Endothelial cell of umbilical vein (primary cell): ENCODE results near the gene ACOX1. TPM values are rescaled to one million over a fixed set of nuclear protein-coding genes. Genes with fewer than 3 reads are reported as not detected.

Experiments used
- BruUV-seq: library from RNA; stranded (reverse); fragments of 400-500 nt; replicated peaks from 2 replicates; lab custom pipeline; 2021; lab: Mats Ljungman, UMichigan
- CTCF ChIA-PET: fragments of 300-600, 350-600 bp; sonication (Branson Sonifier 250); formaldehyde crosslinking; loops from one replicate; lab custom pipeline; 2021; ENCODE audit warnings: antibody characterized with exemption, inconsistent platforms; lab: Charles Lee
- POLR2A ChIA-PET: fragments of 300-600, 350-600 bp; sonication (Branson Sonifier 250); formaldehyde crosslinking; loops from one replicate; lab custom pipeline; 2021; ENCODE audit warnings: antibody characterized with exemption, inconsistent platforms; lab: Charles Lee
- DNase-seq: peaks from one replicate; pipeline ENCODE4 v3.0.0-alpha.2; 2011; ENCODE audit warnings: low read depth, low spot score
- FAIRE-seq: peaks from 2 replicates; lab custom pipeline; 2011; peaks lifted over from hg19 to GRCh38; lab: Jason Lieb, UNC
- H2AFZ ChIP-seq: 2 replicates; pipeline ENCODE4 v1.6.0; 2012; ENCODE audit warnings: low read depth, low read length, control low read depth, inconsistent platforms
- H3K27ac ChIP-seq: 2 replicates; pipeline ENCODE4 v1.5.1; 2011; ENCODE audit warnings: low read depth, mild to moderate bottlenecking, control low read depth, low read length, moderate library complexity; ENCODE audit not compliant: insufficient read depth
- H3K27me3 ChIP-seq, 2 experiments: 2 replicates each; pipeline versions ENCODE4 v1.6.0 to v1.6.1; 2011; ENCODE audit warnings: low read length in 2 of 2, mixed read lengths in 1 of 2; ENCODE audit not compliant: control insufficient read depth in 2 of 2, insufficient read depth in 2 of 2
- H3K36me3 ChIP-seq, 2 experiments: 2 replicates in 1 of 2; 3 replicates in 1 of 2; pipeline ENCODE4 v1.5.1; 2011; ENCODE audit warnings: low read length in 2 of 2, mild to moderate bottlenecking in 1 of 2, moderate library complexity in 1 of 2; ENCODE audit not compliant: control insufficient read depth in 2 of 2, insufficient read depth in 2 of 2; ENCODE audit errors: extremely low read depth in 1 of 2
- H3K4me1 ChIP-seq: 3 replicates; pipeline ENCODE4 v1.5.1; 2011; ENCODE audit warnings: mild to moderate bottlenecking, low read length; ENCODE audit not compliant: control insufficient read depth, insufficient read depth; ENCODE audit errors: extremely low read depth
- H3K4me2 ChIP-seq: 2 replicates; pipeline ENCODE4 v1.6.1; 2011; ENCODE audit warnings: low read length, control low read depth, mixed read lengths; ENCODE audit not compliant: insufficient read depth
- H3K4me3 ChIP-seq, 3 experiments: fragments of 200-600 bp in 1 of 3; sonication (generic), shearing (Covaris generic) in 1 of 3; replicated peaks in 1 of 3; 2 replicates each; pipeline ENCODE4 v1.5.1; 2011 to 2016; ENCODE audit warnings: control low read depth in 3 of 3, low read length in 3 of 3, mild to moderate bottlenecking in 2 of 3, inconsistent platforms in 1 of 3, low read depth in 1 of 3, moderate library complexity in 1 of 3; ENCODE audit not compliant: insufficient read depth in 1 of 3
- H3K79me2 ChIP-seq: 2 replicates; pipeline ENCODE4 v1.6.0; 2012; ENCODE audit warnings: low read length, inconsistent platforms; ENCODE audit not compliant: control insufficient read depth, insufficient read depth
- H3K9ac ChIP-seq: replicated peaks from 2 replicates; pipeline ENCODE3; 2011; ENCODE audit warnings: low read length, control low read depth; ENCODE audit not compliant: insufficient read depth; ENCODE audit errors: extremely low read depth
- H3K9me1 ChIP-seq: replicated peaks from 3 replicates; pipeline ENCODE4 v1.6.0; 2011; ENCODE audit warnings: mild to moderate bottlenecking, low read length; ENCODE audit not compliant: control insufficient read depth, insufficient read depth; ENCODE audit errors: extremely low read depth
- H3K9me3 ChIP-seq: replicated peaks from 2 replicates; pipeline ENCODE4 v1.5.1; 2012; ENCODE audit warnings: low read length, inconsistent platforms; ENCODE audit not compliant: control insufficient read depth, insufficient read depth
- H4K20me1 ChIP-seq: replicated peaks from 2 replicates; pipeline ENCODE3; 2011; ENCODE audit warnings: mild to moderate bottlenecking, low read length; ENCODE audit not compliant: control insufficient read depth, insufficient read depth; ENCODE audit errors: extremely low read depth
- CTCF ChIP-seq, 2 donors: IDR thresholded peaks; 1 replicate in 1 of 2; 2 replicates in 1 of 2; pipeline ENCODE4 v1.5.1; 2011; ENCODE audit warnings: low read length in 2 of 2, mild to moderate bottlenecking in 2 of 2, moderate library complexity in 2 of 2, control low read depth in 1 of 2, inconsistent platforms in 1 of 2, low read depth in 1 of 2; ENCODE audit not compliant: insufficient read depth in 1 of 2; ENCODE audit errors: extremely low read depth in 1 of 2
- EZH2 ChIP-seq: IDR thresholded peaks from 2 replicates; pipeline ENCODE4 v1.6.1; 2012; ENCODE audit warnings: borderline replicate concordance, low read depth, mild to moderate bottlenecking, moderate library complexity, low read length, inconsistent platforms; ENCODE audit not compliant: severe bottlenecking
- FOS ChIP-seq: IDR thresholded peaks from 2 replicates; pipeline ENCODE4 v1.6.1; 2011; ENCODE audit warnings: mild to moderate bottlenecking, low read length, moderate library complexity, borderline replicate concordance; ENCODE audit not compliant: insufficient read depth
- GATA2 ChIP-seq: IDR thresholded peaks from 2 replicates; pipeline ENCODE4 v1.7.0; 2011; ENCODE audit warnings: low read depth, mild to moderate bottlenecking, moderate library complexity, mixed read lengths, low read length; ENCODE audit not compliant: insufficient read length, insufficient read depth
- JUN ChIP-seq: IDR thresholded peaks from 2 replicates; pipeline ENCODE4 v1.6.1; 2011; ENCODE audit warnings: borderline replicate concordance, low read depth; ENCODE audit not compliant: insufficient read length, insufficient read depth
- MAX ChIP-seq: IDR thresholded peaks from 2 replicates; pipeline ENCODE4 v1.6.1; 2011; ENCODE audit not compliant: insufficient read depth, insufficient read length
- MYC ChIP-seq: IDR thresholded peaks from one replicate; pipeline ENCODE4 v1.6.1; 2011; ENCODE audit warnings: mild to moderate bottlenecking, low read depth, low read length
- POLR2A ChIP-seq: IDR thresholded peaks from 2 replicates; pipeline ENCODE4 v1.6.1; 2012; ENCODE audit warnings: low read depth, mild to moderate bottlenecking, control low read depth, low read length
- POLR2AphosphoS5 ChIP-seq: IDR thresholded peaks from 2 replicates; pipeline ENCODE4 v1.6.1; 2012; ENCODE audit warnings: low read depth, mild to moderate bottlenecking, control low read depth, low read length, moderate library complexity; ENCODE audit not compliant: insufficient read depth
- dilution Hi-C: fragments of 300-500 bp; cut with MboI; formaldehyde crosslinking; loops from one replicate; pipeline ENCODE4 v1.15.0; 2019; ENCODE audit warnings: low sequenced_read_pairs; ENCODE audit not compliant: extremely low pct_ligation_motif_present
- intact Hi-C: fragments of 100-400 bp; cut with micrococcal nuclease; formaldehyde crosslinking; loops from one replicate; pipeline ENCODE4 v1.10.0; 2022
- polyA plus RNA-seq, 4 experiments: library from polyadenylated mRNA; depleted of rRNA in 3 of 4; stranded (reverse) in 3 of 4; unstranded in 1 of 4; fragments of >200 nt; gene quantifications; 2 replicates each; pipeline versions ENCODE4 v1.2.1 to v1.2.3, GENCODE V29; 2011 to 2012; ENCODE audit warnings: missing spikeins in 1 of 4
- total RNA-seq: library from RNA; stranded (reverse); gene quantifications from 2 replicates; pipeline ENCODE4 v1.2.3, GENCODE V29; 2021

ACOX1 gene
- total and polyA plus RNA-seq, 2 donors (not counting 3 experiments of a cell fraction or from before 2014, with no cell fraction given): 17.9 to 45.1 TPM

- no peak overlapping the region for H3K27ac ChIP-seq
- intact Hi-C loops: no loop called here
- H2AFZ ChIP-seq: no peak overlapping the region
- FAIRE-seq (no peak), DNase-seq (no peak)
- CTCF ChIA-PET: no interaction called here
- H3K9ac ChIP-seq: no peak overlapping the region
- no TSS peak for BruUV-seq
- no peak for TF ChIP-seq EZH2
- TF ChIP-seq FOS: no peak
- TF ChIP-seq CTCF (IDR thresholded peaks at IDR 0.05; ENCODE audit: extremely low read depth in 1 of 2, insufficient read depth in 1 of 2, low read depth in 1 of 2, low read length in 2 of 2): no peak
- TF ChIP-seq MAX: no peak
- no peak for TF ChIP-seq MYC
- TF ChIP-seq POLR2A: no peak
- TF ChIP-seq GATA2: no peak
- TF ChIP-seq POLR2AphosphoS5: no peak
- TF ChIP-seq JUN: no peak
- H3K36me3 ChIP-seq: peaks cover 0 to 3% of the 10 kb centered on the region in 2 experiments
- POLR2A ChIA-PET: no interaction called here
- H4K20me1 ChIP-seq: no peaks in the 10 kb centered on the region
- no peaks in the 10 kb centered on the region for H3K9me1 ChIP-seq
- peaks cover 3% of the 10 kb centered on the region for H3K4me1 ChIP-seq
- H3K79me2 ChIP-seq: no peaks in the 10 kb centered on the region
- H3K27me3 ChIP-seq: no peaks in the 10 kb centered on the region
- dilution Hi-C loops: no loop called here
- H3K4me2 ChIP-seq: no peak overlapping the region
- H3K9me3 ChIP-seq: no peaks in the 10 kb centered on the region
- no peak overlapping the region for H3K4me3 ChIP-seq
Measured at GRCh38 chr17:75994802-75995370, 15.9 kb upstream of the ACOX1 start.
